B cell (primary cell): ENCODE measurements around the gene RIMBP2. TPM values are rescaled to one million over a fixed set of nuclear protein-coding genes. Genes with fewer than 3 reads are reported as not detected.

Experiments used
- ATAC-seq: fragments of 200-7000 bp; cut with Tn5 transposase; one replicate; pipeline ENCODE4 v1.10.0; 2021; ENCODE audit warnings: low read depth, mild to moderate bottlenecking, moderate number of reproducible peaks, moderate library complexity
- CTCF ChIA-PET: fragments of 350-600 bp; sonication (Branson Sonifier 250); formaldehyde crosslinking; loops from one replicate; lab custom pipeline; 2021; ENCODE audit warnings: antibody characterized with exemption, inconsistent platforms; lab: Charles Lee
- POLR2A ChIA-PET: fragments of 350-600 bp; sonication (Branson Sonifier 250); formaldehyde crosslinking; loops from one replicate; lab custom pipeline; 2021; ENCODE audit warnings: antibody characterized with exemption; lab: Charles Lee
- DNase-seq: peaks from one replicate; pipeline ENCODE4 v3.0.0; 2013
- H2AFZ ChIP-seq: 2 replicates; pipeline ENCODE4 v1.6.1; 2012; ENCODE audit warnings: mild to moderate bottlenecking, low read depth, low read length; ENCODE audit not compliant: insufficient read depth, poor library complexity, severe bottlenecking
- H3K27ac ChIP-seq, 2 donors: 1 replicate in 1 of 2; 2 replicates in 1 of 2; pipeline ENCODE4 v1.5.1; 2012 to 2013; ENCODE audit warnings: low read length in 2 of 2, mild to moderate bottlenecking in 2 of 2, moderate library complexity in 1 of 2
- H3K27me3 ChIP-seq, 4 experiments: fragments of 200-600 bp in 1 of 4; sonication (generic) in 1 of 4; replicated peaks in 1 of 4; 1 replicate in 2 of 4; 2 replicates in 2 of 4; pipeline versions ENCODE4 v1.6.1 to v1.7.0; 2013 to 2016; ENCODE audit warnings: low read length in 3 of 4, mild to moderate bottlenecking in 2 of 4, mixed read lengths in 1 of 4, moderate library complexity in 1 of 4; ENCODE audit not compliant: insufficient read depth in 4 of 4, control insufficient read depth in 3 of 4; ENCODE audit errors: control extremely low read depth in 1 of 4
- H3K36me3 ChIP-seq, 2 experiments: replicated peaks in 1 of 2; 1 replicate in 1 of 2; 2 replicates in 1 of 2; pipeline versions ENCODE4 v1.6.1 to v1.7.1; 2013; ENCODE audit warnings: low read length in 1 of 2; ENCODE audit not compliant: insufficient read depth in 2 of 2, control insufficient read depth in 1 of 2; ENCODE audit errors: control extremely low read depth in 1 of 2, extremely low read depth in 1 of 2
- H3K4me1 ChIP-seq, 2 donors: fragments of 200-600 bp in 1 of 2; sonication (generic) in 1 of 2; 1 replicate in 1 of 2; 2 replicates in 1 of 2; pipeline versions ENCODE4 v1.5.1 to v1.6.1; 2013 to 2017; ENCODE audit warnings: low read length in 2 of 2; ENCODE audit not compliant: control insufficient read depth in 2 of 2, insufficient read depth in 2 of 2
- H3K4me2 ChIP-seq: replicated peaks from 2 replicates; pipeline ENCODE3; 2012; ENCODE audit warnings: mild to moderate bottlenecking, low read depth, low read length; ENCODE audit not compliant: poor library complexity, severe bottlenecking
- H3K4me3 ChIP-seq, 5 experiments: fragments of 200-600 bp in 1 of 5; sonication (generic) in 1 of 5; 1 replicate in 3 of 5; 2 replicates in 2 of 5; pipeline versions ENCODE4 v1.5.1 to v1.7.0; 2011 to 2016; ENCODE audit warnings: low read length in 4 of 5, mild to moderate bottlenecking in 4 of 5, low read depth in 2 of 5, control low read depth in 1 of 5, moderate library complexity in 1 of 5; ENCODE audit not compliant: insufficient read depth in 1 of 5; ENCODE audit errors: control extremely low read depth in 1 of 5, extremely low read depth in 1 of 5
- H3K79me2 ChIP-seq: fragments of 200-600 bp; sonication (generic); one replicate; pipeline ENCODE4 v1.6.0; 2016; ENCODE audit warnings: low read length; ENCODE audit not compliant: control insufficient read depth, insufficient read depth
- H3K9ac ChIP-seq: fragments of 200-600 bp; sonication (generic); 2 replicates; pipeline ENCODE4 v1.6.1; 2017; ENCODE audit warnings: mild to moderate bottlenecking, low read length, moderate library complexity
- H3K9me3 ChIP-seq, 3 donors: one replicate each; pipeline versions ENCODE4 v1.6.1 to v1.7.1; 2013; ENCODE audit warnings: low read length in 2 of 3; ENCODE audit not compliant: control insufficient read depth in 2 of 3, insufficient read depth in 1 of 3; ENCODE audit errors: control extremely low read depth in 1 of 3
- H4K20me1 ChIP-seq: 2 replicates; pipeline ENCODE4 v1.6.0; 2012; ENCODE audit warnings: mild to moderate bottlenecking, low read length; ENCODE audit not compliant: insufficient read depth, control insufficient read depth, poor library complexity, severe bottlenecking
- H3K27ac Mint-ChIP-seq: one replicate; pipeline ENCODE4 v1.8.0; 2021; ENCODE audit warnings: mixed read lengths
- H3K27me3 Mint-ChIP-seq: one replicate; pipeline ENCODE4 v1.8.0; 2021; ENCODE audit warnings: mixed read lengths
- H3K4me1 Mint-ChIP-seq: one replicate; pipeline ENCODE4 v1.8.0; 2021; ENCODE audit warnings: mixed read lengths
- H3K4me3 Mint-ChIP-seq: one replicate; pipeline ENCODE4 v1.8.0; 2021; ENCODE audit warnings: mixed read lengths
- H3K9me3 Mint-ChIP-seq: one replicate; pipeline ENCODE4 v1.8.0; 2022; ENCODE audit warnings: mixed read lengths; ENCODE audit not compliant: insufficient read depth
- EZH2 ChIP-seq: IDR thresholded peaks from 2 replicates; pipeline ENCODE4 v1.6.1; 2012; ENCODE audit warnings: borderline replicate concordance, low read depth, mild to moderate bottlenecking, moderate library complexity, low read length; ENCODE audit not compliant: insufficient read depth, poor library complexity, severe bottlenecking
- WGBS: methylation state at CpG from one replicate; pipeline ENCODE4 v1.1.5; 2013; ENCODE audit warnings: missing lambda C conversion rate; ENCODE audit not compliant: insufficient coverage; 5-methylcytosine and 5-hydroxymethylcytosine counted together
- intact Hi-C: fragments of 100-400 bp; cut with micrococcal nuclease; formaldehyde crosslinking; loops from one replicate; pipeline ENCODE4 v1.10.0; 2022
- polyA plus RNA-seq: library from polyadenylated mRNA; depleted of rRNA; stranded (reverse); fragments of >200 nt; gene quantifications from 2 replicates; pipeline ENCODE4 v1.2.3, GENCODE V29; 2012
- total RNA-seq, 2 donors: library from RNA; stranded (reverse); fragments of 120-200 nt in 1 of 2; gene quantifications; 1 replicate in 1 of 2; 2 replicates in 1 of 2; pipeline versions ENCODE4 v1.2.3 to v1.2.4, GENCODE V29; 2013 to 2022
- TF ChIP-seq, protein P1 (sequence below): fragments of 200-600 bp; IDR thresholded peaks from one replicate; pipeline ENCODE4 v1.8.0; 2022; ENCODE audit warnings: antibody characterized with exemption, mild to moderate bottlenecking

RIMBP2 gene
- total and polyA plus RNA-seq, 2 donors (not counting 1 experiment from before 2014, with no cell fraction given): not detected

GRCh38 chr12:130655881-130656280 lies 60.2 kb downstream of the RIMBP2 start:
- ChIA-PET POLR2A (no interaction called here), CTCF (no interaction called here)
- peaks cover 10% of the 10 kb centered on the region for H3K27me3 Mint-ChIP-seq
- H2AFZ ChIP-seq: no peak overlapping the region
- H3K4me3 Mint-ChIP-seq: no peak overlapping the region
- H3K9me3 ChIP-seq: peaks cover 0 to 21% (median 1%) of the 10 kb centered on the region in 3 donors
- intact Hi-C loops: no loop called here
- H3K9ac ChIP-seq: no peak overlapping the region
- TF ChIP-seq, protein P1, sequence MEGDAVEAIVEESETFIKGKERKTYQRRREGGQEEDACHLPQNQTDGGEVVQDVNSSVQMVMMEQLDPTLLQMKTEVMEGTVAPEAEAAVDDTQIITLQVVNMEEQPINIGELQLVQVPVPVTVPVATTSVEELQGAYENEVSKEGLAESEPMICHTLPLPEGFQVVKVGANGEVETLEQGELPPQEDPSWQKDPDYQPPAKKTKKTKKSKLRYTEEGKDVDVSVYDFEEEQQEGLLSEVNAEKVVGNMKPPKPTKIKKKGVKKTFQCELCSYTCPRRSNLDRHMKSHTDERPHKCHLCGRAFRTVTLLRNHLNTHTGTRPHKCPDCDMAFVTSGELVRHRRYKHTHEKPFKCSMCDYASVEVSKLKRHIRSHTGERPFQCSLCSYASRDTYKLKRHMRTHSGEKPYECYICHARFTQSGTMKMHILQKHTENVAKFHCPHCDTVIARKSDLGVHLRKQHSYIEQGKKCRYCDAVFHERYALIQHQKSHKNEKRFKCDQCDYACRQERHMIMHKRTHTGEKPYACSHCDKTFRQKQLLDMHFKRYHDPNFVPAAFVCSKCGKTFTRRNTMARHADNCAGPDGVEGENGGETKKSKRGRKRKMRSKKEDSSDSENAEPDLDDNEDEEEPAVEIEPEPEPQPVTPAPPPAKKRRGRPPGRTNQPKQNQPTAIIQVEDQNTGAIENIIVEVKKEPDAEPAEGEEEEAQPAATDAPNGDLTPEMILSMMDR: no peak
- TF ChIP-seq EZH2: no peak
- no peaks in the 10 kb centered on the region for H3K27me3 ChIP-seq
- H3K27ac Mint-ChIP-seq: no peak overlapping the region
- no peak overlapping the region for H3K27ac ChIP-seq
- peaks cover 2% of the 10 kb centered on the region for H3K9me3 Mint-ChIP-seq
- no peak overlapping the region for H3K4me3 ChIP-seq
- H3K4me1 Mint-ChIP-seq: no peaks in the 10 kb centered on the region
- H3K4me2 ChIP-seq: no peak overlapping the region
- DNase-seq: no peak
- H3K79me2 ChIP-seq: no peaks in the 10 kb centered on the region
- ATAC-seq: no peak
- H3K4me1 ChIP-seq: no peaks in the 10 kb centered on the region
- WGBS: 94% methylated on average over 8 of the region's 9 CpGs
- no peaks in the 10 kb centered on the region for H4K20me1 ChIP-seq
- H3K36me3 ChIP-seq: no peaks in the 10 kb centered on the region

DNA sequence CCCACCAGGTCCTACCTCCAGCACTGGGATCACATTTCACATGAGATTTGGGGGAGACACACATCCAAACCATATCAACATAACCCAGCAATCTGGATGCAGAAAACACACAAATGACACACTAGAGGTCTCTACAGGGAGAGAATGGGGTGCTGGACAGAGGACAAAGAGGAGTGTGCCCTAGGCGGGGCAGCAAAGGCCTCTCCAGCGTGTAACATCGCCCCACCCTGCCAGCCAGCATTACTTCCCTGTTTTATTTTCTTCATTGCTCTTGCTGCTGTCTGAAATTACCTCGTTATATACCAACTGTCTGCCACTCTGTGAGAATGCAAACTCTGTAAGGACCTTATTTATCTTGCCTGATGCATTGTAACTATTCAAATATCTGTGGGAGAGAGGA lies 61.1 kb downstream of the RIMBP2 start:
- H4K20me1 ChIP-seq: no peaks in the 10 kb centered on the region
- no peak overlapping the region for H2AFZ ChIP-seq
- no peak for ATAC-seq
- CTCF ChIA-PET: no interaction called here
- H3K4me1 ChIP-seq: no peaks in the 10 kb centered on the region
- no peaks in the 10 kb centered on the region for H3K27me3 ChIP-seq
- H3K27ac Mint-ChIP-seq: no peak overlapping the region
- no peak overlapping the region for H3K4me2 ChIP-seq
- POLR2A ChIA-PET: no interaction called here
- H3K9me3 ChIP-seq: peaks cover 0 to 21% (median 1%) of the 10 kb centered on the region in 3 donors
- 78% methylated on average over 3 of the region's 4 CpGs for WGBS
- H3K27me3 Mint-ChIP-seq: peaks cover 10% of the 10 kb centered on the region
- no peaks in the 10 kb centered on the region for H3K79me2 ChIP-seq
- H3K9me3 Mint-ChIP-seq: peaks cover 2% of the 10 kb centered on the region
- TF ChIP-seq EZH2: no peak
- TF ChIP-seq, protein P1: no peak
- no peak overlapping the region for H3K9ac ChIP-seq
- no peak overlapping the region for H3K27ac ChIP-seq
- H3K36me3 ChIP-seq: no peaks in the 10 kb centered on the region
- no peaks in the 10 kb centered on the region for H3K4me1 Mint-ChIP-seq
- DNase-seq: no peak
- no peak overlapping the region for H3K4me3 ChIP-seq
- no peak overlapping the region for H3K4me3 Mint-ChIP-seq
- intact Hi-C loops: no loop called here
